HG03045 (cell line): ENCODE results near the gene NONO.
"Not testable (repeated sequence)": the region's sequence is repeated elsewhere in the genome, so short reads cannot be mapped to it uniquely, and the experiment has no call there.

Source experiments
- ATAC-seq: cut with Tn5 transposase; IDR thresholded peaks from one replicate; pipeline ENCODE4 v1.9.1; 2021; ENCODE audit warnings: mild to moderate bottlenecking, moderate library complexity; ENCODE audit not compliant: unreplicated experiment

Gene NONO

DNA sequence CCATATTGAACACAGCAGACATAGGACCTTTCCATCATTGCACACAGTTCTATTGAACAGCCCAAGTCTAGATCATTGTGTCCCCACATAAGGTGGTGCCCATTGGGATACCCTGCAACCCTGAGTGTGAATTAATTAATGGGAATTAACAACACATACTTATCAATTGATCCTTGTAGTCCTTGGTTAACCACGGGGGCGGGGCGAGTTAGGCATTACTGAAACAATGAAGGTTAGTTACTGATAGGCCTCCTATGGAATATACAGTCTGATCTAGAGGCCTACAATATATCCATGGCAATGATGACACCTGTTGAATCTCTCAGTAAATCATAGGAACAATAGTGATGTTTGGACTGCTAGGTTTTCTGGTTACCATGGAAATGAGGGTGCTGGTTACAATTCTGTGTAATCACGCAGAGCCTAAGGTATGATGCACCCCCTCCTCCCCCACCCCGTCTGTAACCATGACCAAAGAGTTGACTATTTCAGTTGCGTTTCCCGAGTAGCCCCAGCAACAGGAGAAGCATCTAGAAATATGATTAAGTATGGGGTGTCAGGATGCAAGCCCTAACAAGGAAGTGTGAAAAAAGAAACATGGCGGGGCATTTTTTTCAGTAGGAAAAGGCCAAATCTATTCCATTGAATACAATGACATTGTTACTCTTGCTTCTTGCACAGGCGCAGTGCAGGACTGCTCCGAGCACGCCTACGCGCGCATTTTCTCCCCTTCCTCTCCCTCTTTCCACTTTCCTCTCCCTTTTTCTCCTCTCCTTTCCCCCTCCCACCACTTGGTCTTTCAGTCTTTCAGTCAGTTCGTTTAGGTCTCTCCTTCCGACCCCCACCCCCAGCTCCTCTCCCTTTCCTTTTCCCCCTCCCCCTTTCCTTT lies 677 bp upstream of the NONO start:
- peak; percentile 35 for ATAC-seq

DNA sequence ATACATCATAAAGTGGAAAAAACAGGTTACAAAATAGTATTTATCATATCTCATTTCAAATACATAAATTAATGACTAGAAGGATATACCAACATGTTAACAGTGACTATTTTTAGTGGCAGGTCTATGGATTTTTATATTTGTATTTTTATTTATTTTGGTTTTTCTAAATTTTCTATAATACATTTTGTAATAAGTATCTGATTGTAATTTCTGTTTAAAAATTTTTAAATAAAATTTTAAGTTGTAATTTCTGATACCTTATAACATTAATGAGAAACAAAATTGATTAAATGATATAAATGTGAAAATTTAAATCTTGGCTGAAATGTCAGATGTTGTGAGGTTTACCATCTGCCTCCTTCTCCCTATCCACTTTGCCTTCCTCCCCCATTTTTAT lies 2.5 kb downstream of the NONO start:
- ATAC-seq, result no peak

DNA sequence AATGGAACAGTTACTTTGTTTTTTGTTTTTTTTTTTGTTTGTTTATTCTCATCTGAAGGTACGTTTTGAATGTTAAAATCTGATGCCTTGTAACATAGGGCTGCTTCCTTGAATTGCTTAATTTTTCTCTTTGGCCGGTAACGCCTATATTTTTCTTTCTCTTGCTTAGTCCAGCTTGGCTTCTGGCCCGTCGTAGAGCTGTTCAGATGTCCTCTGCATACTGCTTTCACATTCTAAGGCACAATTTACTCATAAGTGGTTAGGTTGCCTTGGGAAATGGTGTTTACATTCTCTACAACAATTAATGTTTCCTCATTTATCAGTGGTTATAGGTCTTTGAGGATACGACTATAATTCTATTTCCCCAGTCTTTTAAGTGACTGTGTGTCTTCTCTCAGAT lies 7.9 kb downstream of the NONO start:
- no peak for ATAC-seq

DNA sequence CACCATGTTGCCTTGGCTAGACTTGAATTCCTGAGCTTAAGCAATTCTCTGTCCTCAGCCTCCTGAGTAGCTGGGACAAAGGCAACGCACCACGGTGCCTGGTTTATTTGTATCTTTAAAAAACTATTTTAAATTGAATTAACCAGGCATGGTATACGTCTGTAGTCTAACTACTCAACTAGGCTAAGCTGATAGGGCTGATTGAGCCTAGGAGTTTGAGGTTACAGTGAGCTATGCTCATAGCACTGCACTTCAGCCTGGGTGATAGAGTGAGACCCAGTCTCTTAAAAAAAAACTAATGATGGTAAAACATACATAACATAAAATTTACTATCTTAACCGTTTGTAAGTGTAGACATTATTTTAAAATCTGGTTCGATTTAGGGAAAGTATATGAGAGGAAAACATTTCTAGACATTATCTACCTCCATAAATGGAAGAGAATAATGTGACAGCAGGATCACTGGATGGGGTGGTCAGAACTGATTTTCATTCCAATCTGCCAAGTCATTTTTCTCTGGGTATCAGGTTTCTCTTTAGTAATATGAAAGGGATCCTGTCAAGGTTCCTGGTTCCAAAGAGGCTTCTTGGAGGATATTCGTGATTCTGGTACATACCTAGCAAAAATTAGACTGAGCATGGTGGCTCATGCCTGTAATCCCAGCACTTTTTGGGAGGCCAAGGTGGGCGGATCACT lies 9.4 kb downstream of the NONO start:
- ATAC-seq, result no peak

DNA sequence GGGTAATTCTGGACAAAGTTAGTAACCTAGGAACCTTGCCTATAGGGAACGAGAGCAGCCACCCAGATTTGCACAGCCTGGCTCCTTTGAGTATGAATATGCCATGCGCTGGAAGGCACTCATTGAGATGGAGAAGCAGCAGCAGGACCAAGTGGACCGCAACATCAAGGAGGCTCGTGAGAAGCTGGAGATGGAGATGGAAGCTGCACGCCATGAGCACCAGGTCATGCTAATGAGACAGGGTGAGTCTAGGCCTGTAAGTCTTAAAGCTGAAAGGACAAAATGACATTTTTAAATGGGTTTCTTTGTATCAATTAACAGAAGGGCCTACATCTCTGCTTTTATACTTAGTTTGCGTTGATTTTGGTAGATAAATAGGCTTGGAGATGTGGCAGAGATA lies 13.4 kb downstream of the NONO start:
- no peak for ATAC-seq

DNA sequence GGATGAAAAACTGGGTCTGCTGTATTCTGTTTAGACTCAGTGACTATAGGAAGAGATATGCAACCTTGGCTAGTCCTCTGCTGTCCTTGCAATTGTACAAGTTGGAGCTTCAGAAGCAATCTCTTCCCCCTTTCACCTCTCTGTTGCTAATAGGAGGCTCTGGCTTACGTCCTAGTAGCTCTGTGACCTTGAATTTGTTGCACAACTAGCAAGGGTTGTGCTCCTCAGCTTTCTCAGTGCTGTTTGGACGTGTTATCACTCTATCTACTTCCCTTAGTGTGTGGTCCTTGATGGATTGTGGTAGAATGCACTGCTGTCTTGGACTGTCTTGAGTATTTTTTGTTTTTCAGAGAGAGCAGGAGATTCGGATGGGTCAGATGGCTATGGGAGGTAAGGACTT lies 14.7 kb downstream of the NONO start:
- ATAC-seq, result no peak

DNA sequence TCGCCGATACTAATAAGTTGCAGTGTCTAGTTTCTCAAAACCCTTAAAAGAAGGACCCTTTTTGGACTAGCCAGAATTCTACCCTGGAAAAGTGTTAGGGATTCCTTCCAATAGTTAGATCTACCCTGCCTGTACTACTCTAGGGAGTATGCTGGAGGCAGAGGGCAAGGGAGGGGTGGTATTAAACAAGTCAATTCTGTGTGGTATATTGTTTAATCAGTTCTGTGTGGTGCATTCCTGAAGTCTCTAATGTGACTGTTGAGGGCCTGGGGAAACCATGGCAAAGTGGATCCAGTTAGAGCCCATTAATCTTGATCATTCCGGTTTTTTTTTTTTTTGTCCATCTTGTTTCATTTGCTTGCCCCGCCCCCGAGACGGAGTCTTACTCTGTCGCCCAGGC lies 16.6 kb downstream of the NONO start:
- not testable (repeated sequence) for ATAC-seq

DNA sequence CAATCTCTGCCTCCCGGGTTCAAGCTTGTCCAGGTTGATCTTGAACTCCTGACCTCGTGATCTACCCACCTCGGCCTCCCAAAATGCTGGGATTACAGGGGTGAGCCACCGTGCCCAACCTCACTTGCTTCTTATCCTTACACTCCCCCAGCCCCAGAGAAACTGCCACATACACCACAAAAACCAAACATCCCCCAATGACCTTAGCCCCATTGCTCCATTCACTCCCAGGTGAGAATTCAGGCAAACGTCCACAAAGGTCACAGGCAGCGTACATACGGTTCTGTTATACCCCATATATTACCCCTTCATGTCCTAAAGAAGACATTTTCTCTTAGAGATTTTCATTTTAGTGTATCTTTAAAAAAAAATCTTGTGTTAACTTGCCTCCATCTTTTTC lies 17.1 kb downstream of the NONO start:
- not testable (repeated sequence) for ATAC-seq

DNA sequence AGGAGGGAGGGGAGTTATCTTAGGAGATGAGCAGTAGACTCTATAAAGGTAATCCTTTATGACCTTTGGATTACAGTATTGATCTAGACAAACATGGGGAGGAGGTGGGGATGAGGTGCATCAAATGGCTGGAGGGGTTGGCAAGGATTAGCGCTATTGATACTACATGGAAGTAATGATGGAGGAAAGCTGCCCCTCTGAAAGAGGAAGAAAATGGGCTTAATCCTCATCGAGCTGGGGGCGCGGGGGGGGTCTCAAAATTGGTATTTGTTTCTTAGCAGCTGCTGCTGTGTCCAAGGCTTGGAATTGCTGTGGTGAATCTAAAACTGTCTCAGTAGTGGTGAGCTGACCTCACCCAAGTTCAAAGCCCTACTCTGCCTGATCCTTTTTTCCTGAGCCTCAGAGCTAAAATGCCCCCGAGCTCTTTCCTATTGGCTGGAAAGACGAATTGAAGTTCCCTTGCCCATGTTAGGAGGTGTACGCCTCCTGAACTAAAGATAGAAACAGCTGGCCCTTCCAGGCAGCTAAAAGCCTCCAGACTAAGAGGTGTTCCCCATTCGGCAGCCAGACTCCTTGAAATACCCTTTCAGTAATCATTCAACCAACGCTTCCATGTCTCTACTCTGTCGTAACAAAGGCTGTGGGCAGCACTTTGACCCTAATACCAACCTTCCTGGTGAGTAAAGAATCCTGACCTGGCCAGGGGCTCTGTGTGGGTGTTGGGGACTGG lies 17.9 kb downstream of the NONO start, which contains the start of gene ITGB1BP2:
ITGB1BP2 (plus strand) TSS at position 556 of the 730 bp plus-strand sequence; CDS start at position 613, 57 bp downstream.
- no peak for ATAC-seq

DNA sequence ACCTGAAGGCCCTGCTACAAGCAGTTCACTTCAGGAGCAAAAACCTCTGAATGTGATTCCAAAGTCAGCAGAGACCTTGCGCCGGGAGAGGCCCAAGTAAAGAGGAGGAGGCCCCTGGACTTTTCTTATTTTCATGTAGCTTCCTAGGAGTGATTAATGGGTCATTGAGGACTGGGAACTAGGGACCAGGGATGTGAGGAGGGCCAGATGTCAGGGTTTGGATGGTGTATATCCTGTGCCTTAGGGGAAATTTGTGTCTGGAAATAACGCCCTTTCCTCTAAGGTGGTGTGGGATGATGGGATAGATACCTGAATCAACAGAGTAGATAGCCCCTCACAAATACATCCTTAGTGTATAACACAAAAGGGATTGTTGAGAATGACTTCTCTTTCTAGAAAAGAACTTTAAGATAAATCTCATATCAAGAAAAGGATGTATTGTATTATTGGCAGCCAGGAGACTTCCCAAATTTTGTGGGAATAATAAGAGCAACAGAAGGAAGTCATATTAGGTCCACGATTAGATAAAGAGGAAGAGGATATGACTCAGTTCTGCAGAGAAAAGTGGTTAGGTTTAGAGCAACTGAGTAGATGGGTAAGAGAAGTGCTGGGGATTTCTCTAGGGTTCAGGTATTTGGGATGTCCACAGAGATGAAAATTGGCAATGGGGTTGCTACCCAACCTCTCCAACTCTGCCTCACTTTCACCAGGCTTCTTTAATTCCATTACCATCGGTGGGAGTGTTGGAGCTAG lies 19.2 kb downstream of the NONO start:
- no peak for ATAC-seq

DNA sequence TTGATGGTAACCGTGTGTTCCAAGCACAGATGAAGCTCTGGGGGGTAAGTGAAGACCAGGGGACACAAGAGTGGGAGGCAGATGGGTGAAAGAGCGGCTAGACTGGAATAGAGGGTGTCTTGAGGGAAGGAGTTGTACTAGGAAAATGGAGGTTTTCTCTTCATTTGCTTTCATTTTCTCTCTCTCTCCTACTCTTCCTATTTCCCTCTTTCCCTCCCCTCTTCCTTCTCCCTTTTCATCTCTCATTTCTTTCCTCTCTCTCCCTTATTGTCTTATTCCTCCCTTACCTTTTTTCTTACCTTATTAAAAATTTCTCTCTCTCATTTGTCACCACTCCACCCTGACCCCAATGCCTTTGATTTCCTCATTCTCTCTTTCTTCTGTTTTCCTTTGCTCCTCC lies 21.1 kb downstream of the NONO start:
- ATAC-seq, result no peak

DNA sequence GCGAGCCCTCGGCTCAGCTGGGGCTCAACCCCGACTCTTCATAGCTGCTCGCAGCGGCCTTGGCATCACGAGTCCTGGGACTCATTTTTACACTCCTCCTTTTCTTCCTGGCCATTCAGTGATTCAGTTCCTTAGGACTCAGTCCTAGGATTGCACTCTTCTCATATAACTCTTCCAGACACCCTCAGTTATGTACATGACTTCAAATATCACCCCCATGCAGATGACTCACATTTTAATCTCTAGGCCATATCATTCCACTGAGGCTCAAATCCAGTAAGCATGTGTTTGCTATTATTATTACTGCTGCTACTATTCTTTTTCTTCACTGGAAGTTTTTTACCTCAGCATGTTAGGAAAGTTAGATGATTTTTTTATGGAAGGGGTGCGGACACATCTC lies 32.5 kb downstream of the NONO start:
- ATAC-seq, result no peak

DNA sequence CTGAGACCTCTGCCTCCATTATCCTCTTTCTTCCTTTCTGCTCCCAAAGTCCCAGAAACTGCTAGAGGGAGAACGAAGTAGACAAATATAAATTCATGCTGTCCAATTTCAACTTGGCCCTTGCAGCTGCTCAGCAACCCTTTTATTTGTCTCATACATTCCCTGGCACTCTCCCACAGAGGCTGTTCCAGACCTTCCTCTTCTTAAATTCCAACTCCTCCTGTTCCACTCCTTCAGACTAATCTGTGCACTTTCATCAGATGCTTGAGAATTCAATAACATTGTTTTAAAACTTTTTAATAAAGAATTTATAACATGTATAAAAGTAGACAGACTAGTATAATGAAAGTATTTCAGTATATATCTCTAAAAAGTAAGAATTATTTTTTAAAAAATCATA lies 33.5 kb downstream of the NONO start:
- not testable (repeated sequence) for ATAC-seq

DNA sequence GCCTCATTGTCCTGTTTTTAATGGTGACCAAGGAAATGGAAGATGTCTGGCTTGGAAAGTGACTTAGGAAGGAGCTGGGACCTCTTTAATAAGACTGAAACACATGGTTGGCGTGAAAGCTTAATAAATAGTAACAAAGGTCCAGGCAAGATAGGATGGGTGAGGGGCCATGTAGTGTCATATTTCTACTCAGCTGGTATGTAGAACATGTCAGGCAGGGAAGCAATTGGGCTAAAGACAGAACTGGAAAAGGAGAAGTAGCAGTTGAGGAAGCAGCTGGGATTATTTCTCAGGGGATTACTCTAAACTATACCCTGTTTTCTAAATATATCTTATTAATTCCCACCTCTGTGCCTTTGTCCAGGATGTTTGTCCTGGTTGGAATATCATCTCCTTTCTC lies 36.7 kb downstream of the NONO start:
- no peak for ATAC-seq

DNA sequence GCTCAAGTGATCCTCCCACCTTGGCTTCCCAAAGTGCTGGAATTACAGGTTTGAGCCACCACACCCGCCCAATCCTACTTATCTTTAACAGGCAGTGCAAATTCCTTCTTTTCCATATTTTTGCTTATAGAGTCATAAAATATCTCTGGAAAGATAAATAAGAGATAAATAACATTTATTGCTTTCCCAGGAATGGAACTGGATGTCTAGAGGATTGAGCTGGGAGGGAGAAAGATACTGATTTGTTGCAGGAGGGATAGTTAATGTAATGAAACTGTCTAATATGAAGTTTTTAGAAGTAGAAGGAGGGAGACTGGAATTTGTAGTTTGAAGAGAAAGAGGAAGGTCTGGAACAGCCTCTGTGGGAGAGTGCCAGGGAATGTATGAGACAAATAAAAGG lies 38.3 kb downstream of the NONO start:
- ATAC-seq, result no peak

DNA sequence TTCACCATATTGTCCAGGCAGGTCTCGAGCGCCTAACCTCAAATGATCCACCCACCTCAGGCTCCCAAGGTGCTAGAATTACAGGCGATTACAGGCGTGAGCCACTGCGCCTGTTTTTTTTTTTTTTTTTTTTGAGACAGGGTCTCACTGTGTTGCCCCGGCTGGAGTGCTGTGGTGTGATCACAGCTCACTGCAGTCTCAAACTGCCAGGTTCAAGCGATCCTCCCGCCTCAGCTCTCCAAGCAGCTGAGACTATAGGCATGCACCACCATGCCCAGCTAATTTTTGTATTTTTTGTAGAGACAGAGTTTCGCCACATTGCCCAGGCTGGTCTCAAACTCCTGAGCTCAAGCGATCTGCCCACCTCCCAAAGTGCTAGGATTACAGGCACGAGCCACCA lies 41.0 kb downstream of the NONO start:
- not testable (repeated sequence) for ATAC-seq

DNA sequence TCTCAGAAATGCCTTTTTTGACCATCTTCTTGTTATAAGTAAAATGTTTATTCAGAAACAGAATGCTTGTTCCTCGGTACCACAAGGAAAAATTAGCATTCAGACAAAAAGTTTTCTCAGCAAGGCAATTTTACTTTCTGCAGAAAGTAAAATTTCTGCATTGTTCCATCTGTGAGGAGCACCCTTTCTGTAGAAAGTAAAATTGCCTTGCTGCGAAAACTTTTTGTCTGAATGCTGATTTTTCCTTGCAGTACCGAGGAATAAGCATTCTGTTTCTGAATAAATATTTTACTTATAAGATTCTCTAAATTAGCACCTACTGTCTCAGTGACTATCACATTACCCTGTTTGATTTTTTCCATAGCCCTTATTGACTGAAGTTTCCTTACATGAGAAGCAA lies 43.0 kb downstream of the NONO start:
- no peak for ATAC-seq

DNA sequence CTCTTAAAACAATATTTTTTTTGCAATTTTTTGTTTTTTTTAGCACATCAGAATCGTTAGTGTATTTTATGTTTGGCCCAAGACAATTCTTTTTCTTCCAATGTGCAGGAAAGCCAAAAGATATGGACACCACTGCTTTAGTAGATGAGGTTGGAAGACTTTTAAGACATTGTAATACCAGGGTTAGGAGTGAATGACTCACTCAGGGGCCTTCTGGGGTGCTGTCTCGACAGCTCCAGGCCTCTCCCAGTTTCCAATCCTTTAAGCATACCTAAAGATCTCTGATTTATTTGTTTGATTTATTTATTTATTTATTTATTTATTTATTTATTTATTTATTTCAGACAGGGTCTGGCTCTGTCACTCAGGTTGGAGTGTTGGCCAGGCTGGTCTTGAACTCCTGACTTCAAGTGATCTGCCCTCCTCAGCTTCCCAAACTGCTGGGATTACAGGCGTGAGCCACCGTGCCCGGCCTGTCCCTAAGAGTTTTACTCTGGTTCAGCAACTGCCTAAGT lies 65.8 kb downstream of the NONO start:
- ATAC-seq, result not testable (repeated sequence)

DNA sequence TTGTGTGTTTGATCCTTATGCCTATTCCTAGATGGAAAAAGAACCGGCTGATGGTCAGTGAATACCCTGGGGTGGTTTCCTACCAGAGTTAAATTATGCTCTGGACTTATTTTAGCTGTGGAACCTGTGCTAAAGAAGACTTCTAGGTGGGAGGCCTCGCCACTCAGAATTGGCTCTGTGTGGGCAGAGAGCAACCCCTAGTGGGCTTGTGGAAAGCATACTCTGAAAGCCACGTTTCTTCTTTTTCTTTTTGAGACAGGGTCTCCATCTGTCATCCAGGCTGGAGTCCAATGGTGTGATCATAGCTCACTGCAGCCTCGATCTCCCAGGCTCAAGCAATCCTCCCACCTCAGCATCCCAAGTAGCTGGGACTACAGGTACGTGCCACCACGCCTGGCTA lies 66.4 kb downstream of the NONO start:
- not testable (repeated sequence) for ATAC-seq
